Erythroblast (primary cell): Measurements from ENCODE around the gene XRCC1.

ENCODE experiments used
- GATA1 ChIP-seq: IDR thresholded peaks from 2 replicates; pipeline ENCODE4 v1.6.1; 2011; ENCODE audit warnings: low read depth, mild to moderate bottlenecking, control low read depth, low read length, moderate library complexity
- POLR2A ChIP-seq: IDR thresholded peaks from 2 replicates; pipeline ENCODE4 v1.6.1; 2011; ENCODE audit warnings: mild to moderate bottlenecking, low read length

GRCh38 chr19:43624933-43625332, 49.6 kb upstream of the XRCC1 start:
- TF ChIP-seq POLR2A: no peak
- no peak for TF ChIP-seq GATA1
